ENCODE data around the gene CD151. TPM values are rescaled to one million over a fixed set of nuclear protein-coding genes. Genes with fewer than 3 reads are reported as not detected.

Gene CD151
- total and polyA plus RNA-seq, 4 donors = 31.6 to 264 (median 124) TPM

DNA sequence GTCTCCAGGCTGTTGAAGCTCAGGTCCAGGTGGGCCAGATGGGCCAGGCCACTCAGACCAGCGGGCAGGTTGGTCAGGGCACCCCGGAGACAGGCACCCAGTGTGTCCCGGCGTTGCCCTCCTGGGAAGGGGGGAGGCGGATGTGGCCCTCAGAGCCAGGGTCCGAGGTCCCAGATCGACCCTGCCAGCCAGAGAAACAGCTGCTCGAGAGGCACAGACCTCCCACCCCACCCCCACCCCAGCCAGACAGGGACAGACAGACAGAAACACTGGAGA, 29.3 kb upstream of the CD151 start:
- Histone ChIP-seq H3K36me3 (ENCODE audit: control insufficient read depth in 4 of 4, insufficient read depth in 3 of 4, low read depth in 1 of 4, low read length in 3 of 4) (peaks cover 0 to 5% (median 1%) of the 10 kb centered on the region in 4 donors), H3K9ac (ENCODE audit: low read depth in 1 of 2, low read length in 2 of 2) (no peak overlapping the region), H3K27ac (ENCODE audit: low read depth in 1 of 2, low read length in 2 of 2) (no peak overlapping the region), H3K27me3 (ENCODE audit: control insufficient read depth in 4 of 4, insufficient read depth in 4 of 4, low read length in 3 of 4) (no peaks in the 10 kb centered on the region), H3K4me1 (ENCODE audit: control insufficient read depth in 4 of 4, insufficient read depth in 4 of 4, low read length in 3 of 4) (peaks cover 8 to 17% (median 15%) of the 10 kb centered on the region in 4 donors), H3K9me3 (ENCODE audit: control insufficient read depth in 4 of 4, low read length in 3 of 4) (no peaks in the 10 kb centered on the region), H3K4me3 (ENCODE audit: low read depth in 1 of 3, low read length in 3 of 3) (no peak overlapping the region)
- no peak for TF ChIP-seq HNF4G (IDR thresholded peaks at IDR 0.05)
- no peak for TF ChIP-seq RXRA (IDR thresholded peaks at IDR 0.05)
- TF ChIP-seq, protein P1, sequence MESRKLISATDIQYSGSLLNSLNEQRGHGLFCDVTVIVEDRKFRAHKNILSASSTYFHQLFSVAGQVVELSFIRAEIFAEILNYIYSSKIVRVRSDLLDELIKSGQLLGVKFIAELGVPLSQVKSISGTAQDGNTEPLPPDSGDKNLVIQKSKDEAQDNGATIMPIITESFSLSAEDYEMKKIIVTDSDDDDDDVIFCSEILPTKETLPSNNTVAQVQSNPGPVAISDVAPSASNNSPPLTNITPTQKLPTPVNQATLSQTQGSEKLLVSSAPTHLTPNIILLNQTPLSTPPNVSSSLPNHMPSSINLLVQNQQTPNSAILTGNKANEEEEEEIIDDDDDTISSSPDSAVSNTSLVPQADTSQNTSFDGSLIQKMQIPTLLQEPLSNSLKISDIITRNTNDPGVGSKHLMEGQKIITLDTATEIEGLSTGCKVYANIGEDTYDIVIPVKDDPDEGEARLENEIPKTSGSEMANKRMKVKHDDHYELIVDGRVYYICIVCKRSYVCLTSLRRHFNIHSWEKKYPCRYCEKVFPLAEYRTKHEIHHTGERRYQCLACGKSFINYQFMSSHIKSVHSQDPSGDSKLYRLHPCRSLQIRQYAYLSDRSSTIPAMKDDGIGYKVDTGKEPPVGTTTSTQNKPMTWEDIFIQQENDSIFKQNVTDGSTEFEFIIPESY (IDR thresholded peaks at IDR 0.05) = no peak
- TF ChIP-seq, protein P2, sequence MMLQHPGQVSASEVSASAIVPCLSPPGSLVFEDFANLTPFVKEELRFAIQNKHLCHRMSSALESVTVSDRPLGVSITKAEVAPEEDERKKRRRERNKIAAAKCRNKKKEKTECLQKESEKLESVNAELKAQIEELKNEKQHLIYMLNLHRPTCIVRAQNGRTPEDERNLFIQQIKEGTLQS (IDR thresholded peaks at IDR 0.05) = no peak
- DNase-seq (ENCODE audit: low spot score) = no peak
- WGBS = 92% methylated on average over 8 of the region's 8 CpGs

DNA sequence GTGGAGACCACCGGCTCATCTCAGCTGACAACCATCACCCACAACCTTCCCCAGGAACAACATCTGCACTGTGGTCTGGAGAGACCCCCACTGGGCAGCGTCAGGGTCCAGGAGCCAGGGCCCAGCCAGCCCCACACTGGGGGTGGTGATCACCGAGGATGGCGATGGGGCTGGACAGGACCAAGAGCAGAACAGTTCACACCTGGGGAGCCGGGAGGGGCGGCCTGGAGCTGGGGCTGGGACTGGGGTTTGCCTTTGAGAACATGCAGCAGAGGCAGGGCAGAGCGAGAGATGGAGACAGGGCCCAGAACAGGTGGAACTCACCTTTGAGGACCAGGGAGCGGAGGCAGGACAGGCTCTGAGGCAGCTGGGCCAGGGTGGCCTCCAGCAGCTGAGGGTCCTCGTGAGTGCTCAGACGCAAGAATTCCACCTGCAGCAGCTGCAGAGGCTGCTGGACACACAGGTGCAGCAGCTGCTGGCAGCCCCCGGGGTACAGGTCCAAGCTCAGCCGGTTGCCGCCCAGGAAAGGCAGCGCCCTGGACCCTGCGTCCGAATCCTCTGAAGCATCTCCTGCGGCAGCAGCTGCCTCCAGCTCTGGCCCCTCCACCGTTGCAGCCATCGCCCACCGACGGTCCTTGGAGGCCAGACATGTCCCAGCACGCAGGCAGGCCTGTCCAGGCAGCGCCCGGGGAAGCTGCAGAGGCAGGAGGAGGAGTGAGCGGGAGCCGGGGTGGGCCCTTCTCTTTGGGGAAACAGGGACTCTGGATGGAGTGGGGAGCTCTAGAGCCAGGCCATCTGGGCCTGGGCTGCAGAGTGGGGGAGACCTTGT, 28.8 kb upstream of the CD151 start:
- Histone ChIP-seq H3K9ac (ENCODE audit: low read depth in 1 of 2, low read length in 2 of 2) (no peak overlapping the region), H3K4me1 (ENCODE audit: control insufficient read depth in 4 of 4, insufficient read depth in 4 of 4, low read length in 3 of 4) (peaks cover 12 to 20% (median 17%) of the 10 kb centered on the region in 4 donors), H3K4me3 (ENCODE audit: low read depth in 1 of 3, low read length in 3 of 3) (no peak overlapping the region), H3K36me3 (ENCODE audit: control insufficient read depth in 4 of 4, insufficient read depth in 3 of 4, low read depth in 1 of 4, low read length in 3 of 4) (peaks cover 0 to 5% (median 1%) of the 10 kb centered on the region in 4 donors), H3K27ac (ENCODE audit: low read depth in 1 of 2, low read length in 2 of 2) (no peak overlapping the region), H3K27me3 (ENCODE audit: control insufficient read depth in 4 of 4, insufficient read depth in 4 of 4, low read length in 3 of 4) (no peaks in the 10 kb centered on the region), H3K9me3 (ENCODE audit: control insufficient read depth in 4 of 4, low read length in 3 of 4) (no peaks in the 10 kb centered on the region)
- DNase-seq (ENCODE audit: low spot score) = no peak
- TF ChIP-seq, protein P1 (IDR thresholded peaks at IDR 0.05) = no peak
- TF ChIP-seq, protein P3, sequence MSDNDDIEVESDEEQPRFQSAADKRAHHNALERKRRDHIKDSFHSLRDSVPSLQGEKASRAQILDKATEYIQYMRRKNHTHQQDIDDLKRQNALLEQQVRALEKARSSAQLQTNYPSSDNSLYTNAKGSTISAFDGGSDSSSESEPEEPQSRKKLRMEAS (IDR thresholded peaks at IDR 0.05) = no peak
- TF ChIP-seq, protein P4, sequence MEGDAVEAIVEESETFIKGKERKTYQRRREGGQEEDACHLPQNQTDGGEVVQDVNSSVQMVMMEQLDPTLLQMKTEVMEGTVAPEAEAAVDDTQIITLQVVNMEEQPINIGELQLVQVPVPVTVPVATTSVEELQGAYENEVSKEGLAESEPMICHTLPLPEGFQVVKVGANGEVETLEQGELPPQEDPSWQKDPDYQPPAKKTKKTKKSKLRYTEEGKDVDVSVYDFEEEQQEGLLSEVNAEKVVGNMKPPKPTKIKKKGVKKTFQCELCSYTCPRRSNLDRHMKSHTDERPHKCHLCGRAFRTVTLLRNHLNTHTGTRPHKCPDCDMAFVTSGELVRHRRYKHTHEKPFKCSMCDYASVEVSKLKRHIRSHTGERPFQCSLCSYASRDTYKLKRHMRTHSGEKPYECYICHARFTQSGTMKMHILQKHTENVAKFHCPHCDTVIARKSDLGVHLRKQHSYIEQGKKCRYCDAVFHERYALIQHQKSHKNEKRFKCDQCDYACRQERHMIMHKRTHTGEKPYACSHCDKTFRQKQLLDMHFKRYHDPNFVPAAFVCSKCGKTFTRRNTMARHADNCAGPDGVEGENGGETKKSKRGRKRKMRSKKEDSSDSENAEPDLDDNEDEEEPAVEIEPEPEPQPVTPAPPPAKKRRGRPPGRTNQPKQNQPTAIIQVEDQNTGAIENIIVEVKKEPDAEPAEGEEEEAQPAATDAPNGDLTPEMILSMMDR (IDR thresholded peaks at IDR 0.05; ENCODE audit: low read depth, low read length, missing input control) = no peak
- TF ChIP-seq EGR1 (IDR thresholded peaks at IDR 0.05; ENCODE audit: low read depth in 2 of 2) = no peak
- no peak for TF ChIP-seq FOXA2 (IDR thresholded peaks at IDR 0.05)
- TF ChIP-seq YY1 (IDR thresholded peaks at IDR 0.05) = no peak
- TF ChIP-seq JUND (IDR thresholded peaks at IDR 0.05) = no peak
- TF ChIP-seq TAF1 (conservative IDR thresholded peaks at IDR 0.05) = no peak
- TF ChIP-seq, protein P2 (IDR thresholded peaks at IDR 0.05) = no peak
- TF ChIP-seq HNF4A (conservative IDR thresholded peaks at IDR 0.05) = no peak
- no peak for TF ChIP-seq RXRA (IDR thresholded peaks at IDR 0.05)
- TF ChIP-seq FOXA1 (IDR thresholded peaks at IDR 0.05) = no peak
- TF ChIP-seq HNF4G (IDR thresholded peaks at IDR 0.05) = no peak
- no peak for TF ChIP-seq RAD21 (IDR thresholded peaks at IDR 0.05)
- TF ChIP-seq, protein P5, sequence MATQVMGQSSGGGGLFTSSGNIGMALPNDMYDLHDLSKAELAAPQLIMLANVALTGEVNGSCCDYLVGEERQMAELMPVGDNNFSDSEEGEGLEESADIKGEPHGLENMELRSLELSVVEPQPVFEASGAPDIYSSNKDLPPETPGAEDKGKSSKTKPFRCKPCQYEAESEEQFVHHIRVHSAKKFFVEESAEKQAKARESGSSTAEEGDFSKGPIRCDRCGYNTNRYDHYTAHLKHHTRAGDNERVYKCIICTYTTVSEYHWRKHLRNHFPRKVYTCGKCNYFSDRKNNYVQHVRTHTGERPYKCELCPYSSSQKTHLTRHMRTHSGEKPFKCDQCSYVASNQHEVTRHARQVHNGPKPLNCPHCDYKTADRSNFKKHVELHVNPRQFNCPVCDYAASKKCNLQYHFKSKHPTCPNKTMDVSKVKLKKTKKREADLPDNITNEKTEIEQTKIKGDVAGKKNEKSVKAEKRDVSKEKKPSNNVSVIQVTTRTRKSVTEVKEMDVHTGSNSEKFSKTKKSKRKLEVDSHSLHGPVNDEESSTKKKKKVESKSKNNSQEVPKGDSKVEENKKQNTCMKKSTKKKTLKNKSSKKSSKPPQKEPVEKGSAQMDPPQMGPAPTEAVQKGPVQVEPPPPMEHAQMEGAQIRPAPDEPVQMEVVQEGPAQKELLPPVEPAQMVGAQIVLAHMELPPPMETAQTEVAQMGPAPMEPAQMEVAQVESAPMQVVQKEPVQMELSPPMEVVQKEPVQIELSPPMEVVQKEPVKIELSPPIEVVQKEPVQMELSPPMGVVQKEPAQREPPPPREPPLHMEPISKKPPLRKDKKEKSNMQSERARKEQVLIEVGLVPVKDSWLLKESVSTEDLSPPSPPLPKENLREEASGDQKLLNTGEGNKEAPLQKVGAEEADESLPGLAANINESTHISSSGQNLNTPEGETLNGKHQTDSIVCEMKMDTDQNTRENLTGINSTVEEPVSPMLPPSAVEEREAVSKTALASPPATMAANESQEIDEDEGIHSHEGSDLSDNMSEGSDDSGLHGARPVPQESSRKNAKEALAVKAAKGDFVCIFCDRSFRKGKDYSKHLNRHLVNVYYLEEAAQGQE (IDR thresholded peaks at IDR 0.05) = no peak
- TF ChIP-seq GABPA (IDR thresholded peaks at IDR 0.05 in 1 of 2, conservative IDR thresholded peaks at IDR 0.05 in 1 of 2) = no peak
- WGBS = 72% methylated on average over 26 of the region's 26 CpGs

Measured in liver (tissue), 9 donors.